Activated effector memory CD4-positive, alpha-beta T cell treated with anti-CD3 and anti-CD28 coated beads, Interleukin-2, amount 50 U/mL, for 16 hours (primary cell): ENCODE results near the gene MEGF6.

Experiments
- DNase-seq: peaks from one replicate; pipeline ENCODE4 v3.0.0-alpha.2; 2020

Gene MEGF6

GRCh38 chr1:3477241-3477995 is 133.9 kb downstream of the MEGF6 start:
- DNase-seq: no peak

- DNase-seq: no peak
Measured at GRCh38 chr1:3476666-3477065, 134.6 kb downstream of the MEGF6 start.

- no peak for DNase-seq
Measured at GRCh38 chr1:3475839-3476573, 135.3 kb downstream of the MEGF6 start.

- DNase-seq: no peak
Measured at GRCh38 chr1:3474421-3474820, 136.9 kb downstream of the MEGF6 start.

GRCh38 chr1:3474016-3474415 is 137.3 kb downstream of the MEGF6 start:
- DNase-seq: no peak

GRCh38 chr1:3473381-3473844 is 137.9 kb downstream of the MEGF6 start:
- DNase-seq: no peak

- DNase-seq: no peak
Measured at GRCh38 chr1:3472906-3473305, 138.4 kb downstream of the MEGF6 start.

GRCh38 chr1:3472088-3472850 is 139.0 kb downstream of the MEGF6 start:
- DNase-seq: no peak

GRCh38 chr1:3471356-3472087 is 139.8 kb downstream of the MEGF6 start:
- DNase-seq: no peak

GRCh38 chr1:3470650-3471355 is 140.5 kb downstream of the MEGF6 start:
- no peak for DNase-seq

- no peak for DNase-seq
Measured at GRCh38 chr1:3469849-3470649, 141.3 kb downstream of the MEGF6 start.

- DNase-seq: no peak
Measured at GRCh38 chr1:3469104-3469848, 142.0 kb downstream of the MEGF6 start.

- DNase-seq: no peak
Measured at GRCh38 chr1:3468236-3469103, 142.8 kb downstream of the MEGF6 start.

- no peak for DNase-seq
Measured at GRCh38 chr1:3467096-3468036, 143.9 kb downstream of the MEGF6 start.

GRCh38 chr1:3466366-3467075 is 144.8 kb downstream of the MEGF6 start:
- DNase-seq: no peak

- no peak for DNase-seq
Measured at GRCh38 chr1:3465935-3466321, 145.4 kb downstream of the MEGF6 start.

GRCh38 chr1:3465091-3465934 is 146.0 kb downstream of the MEGF6 start:
- DNase-seq: peak; percentile 16
